ENCODE data around the gene SRD5A1. TPM values are rescaled to one million over a fixed set of nuclear protein-coding genes. Genes with fewer than 3 reads are reported as not detected.
A peak's percentile ranks its signal among the peaks of the same experiment; 100 is the strongest.

The SRD5A1 gene
- total RNA-seq, 3 donors from 2014 or later (not counting 1 experiment from before 2014, with no cell fraction given), result 6.5 to 11.0 (median 7.8) TPM

GRCh38 chr5:6721442-6721841 is 88.2 kb downstream of the SRD5A1 start:
- H3K27ac Mint-ChIP-seq, result peak overlapping the region; percentile 69 to 75
- Histone ChIP-seq H3K36me3 (ENCODE audit: control insufficient read depth, insufficient read depth, low read length) (no peaks in the 10 kb centered on the region), H3K9me3 (ENCODE audit: control insufficient read depth, insufficient read depth, low read length) (no peaks in the 10 kb centered on the region), H3K27me3 (ENCODE audit: control insufficient read depth, insufficient read depth, low read length) (no peaks in the 10 kb centered on the region), H3K27ac (ENCODE audit: low read length) (peak overlapping the region; percentile 43), H3K4me3 (ENCODE audit: low read length) (no peak overlapping the region), H3K4me1 (ENCODE audit: control insufficient read depth, insufficient read depth, low read length) (peaks cover 28% of the 10 kb centered on the region)
- DNase-seq (no peak), ATAC-seq (no peak)
- no peak for TF ChIP-seq CTCF (IDR thresholded peaks at IDR 0.05)
- no peaks in the 10 kb centered on the region for H3K27me3 Mint-ChIP-seq (ENCODE audit: low read depth in 2 of 2)
- H3K9me3 Mint-ChIP-seq, result no peaks in the 10 kb centered on the region
- peaks cover 78 to 87% of the 10 kb centered on the region in 2 donors for H3K4me1 Mint-ChIP-seq
- H3K4me3 Mint-ChIP-seq, result peak overlapping the region; percentile 59
- 84% methylated on average over 4 of the region's 4 CpGs for WGBS (ENCODE audit: insufficient coverage)
- no peaks in the 10 kb centered on the region for H3K36me3 Mint-ChIP-seq
- intact Hi-C loops (cut with micrococcal nuclease), result no loop called here

GRCh38 chr5:6722015-6722414 is 88.8 kb downstream of the SRD5A1 start:
- peaks cover 23% of the 10 kb centered on the region for H3K4me1 ChIP-seq (ENCODE audit: control insufficient read depth, insufficient read depth, low read length)
- peak overlapping the region; percentile 69 to 75 for H3K27ac Mint-ChIP-seq

GRCh38 chr5:6723122-6723815 is 90.0 kb downstream of the SRD5A1 start:
- Mint-ChIP-seq H3K36me3 (no peaks in the 10 kb centered on the region), H3K4me3 (peak overlapping the region; percentile 31), H3K27ac (peak overlapping the region in 1 of 2 donors; percentile 75), H3K4me1 (peaks cover 72 to 88% of the 10 kb centered on the region in 2 donors), H3K27me3 (ENCODE audit: low read depth in 2 of 2) (no peaks in the 10 kb centered on the region), H3K9me3 (no peaks in the 10 kb centered on the region)
- intact Hi-C loops (cut with micrococcal nuclease), result no loop called here
- Histone ChIP-seq H3K9me3 (ENCODE audit: control insufficient read depth, insufficient read depth, low read length) (no peaks in the 10 kb centered on the region), H3K36me3 (ENCODE audit: control insufficient read depth, insufficient read depth, low read length) (no peaks in the 10 kb centered on the region), H3K4me3 (ENCODE audit: low read length) (no peak overlapping the region), H3K27me3 (ENCODE audit: control insufficient read depth, insufficient read depth, low read length) (no peaks in the 10 kb centered on the region), H3K27ac (ENCODE audit: low read length) (no peak overlapping the region), H3K4me1 (ENCODE audit: control insufficient read depth, insufficient read depth, low read length) (peaks cover 21% of the 10 kb centered on the region)
- 71% methylated on average over 14 of the region's 14 CpGs for WGBS (ENCODE audit: insufficient coverage)
- DNase-seq (no peak), ATAC-seq (peak in 2 of 3 donors; percentile 31 to 32)
- TF ChIP-seq CTCF (IDR thresholded peaks at IDR 0.05), result no peak

More at GRCh38 chr5:6722015-6722414, 88.8 kb downstream of the SRD5A1 start:
- H3K4me3 Mint-ChIP-seq, result no peak overlapping the region
- no peaks in the 10 kb centered on the region for H3K36me3 Mint-ChIP-seq
- no peaks in the 10 kb centered on the region for H3K27me3 Mint-ChIP-seq (ENCODE audit: low read depth in 2 of 2)
- no peaks in the 10 kb centered on the region for H3K36me3 ChIP-seq (ENCODE audit: control insufficient read depth, insufficient read depth, low read length)
- DNase-seq (no peak), ATAC-seq (peak in 1 of 3 donors; percentile 17)
- H3K27me3 ChIP-seq (ENCODE audit: control insufficient read depth, insufficient read depth, low read length), result no peaks in the 10 kb centered on the region
- intact Hi-C loops (cut with micrococcal nuclease), result no loop called here
- H3K9me3 Mint-ChIP-seq, result no peaks in the 10 kb centered on the region
- H3K4me1 Mint-ChIP-seq, result peaks cover 73 to 87% of the 10 kb centered on the region in 2 donors
- TF ChIP-seq CTCF (IDR thresholded peaks at IDR 0.05), result no peak
- 16% methylated on average over 6 of the region's 6 CpGs for WGBS (ENCODE audit: insufficient coverage)
- H3K27ac ChIP-seq (ENCODE audit: low read length), result peak overlapping the region; percentile 43
- no peak overlapping the region for H3K4me3 ChIP-seq (ENCODE audit: low read length)
- no peaks in the 10 kb centered on the region for H3K9me3 ChIP-seq (ENCODE audit: control insufficient read depth, insufficient read depth, low read length)
